Fibroblast of lung (primary cell): ENCODE results near the gene GUCA1A.

ENCODE experiments used
- EZH2 ChIP-seq: IDR thresholded peaks from 2 replicates; pipeline ENCODE4 v1.5.1; 2012; ENCODE audit warnings: low read length, control low read depth, mild to moderate bottlenecking; ENCODE audit errors: missing control alignments
- TF ChIP-seq, protein P1 (sequence below), 2 donors: IDR thresholded peaks in 1 of 2; conservative IDR thresholded peaks in 1 of 2; 1 replicate in 1 of 2; 2 replicates in 1 of 2; pipeline ENCODE4 v1.5.1; 2011 to 2012; ENCODE audit warnings: low read length in 2 of 2, control low read depth in 1 of 2, inconsistent platforms in 1 of 2, low read depth in 1 of 2, mild to moderate bottlenecking in 1 of 2

DNA sequence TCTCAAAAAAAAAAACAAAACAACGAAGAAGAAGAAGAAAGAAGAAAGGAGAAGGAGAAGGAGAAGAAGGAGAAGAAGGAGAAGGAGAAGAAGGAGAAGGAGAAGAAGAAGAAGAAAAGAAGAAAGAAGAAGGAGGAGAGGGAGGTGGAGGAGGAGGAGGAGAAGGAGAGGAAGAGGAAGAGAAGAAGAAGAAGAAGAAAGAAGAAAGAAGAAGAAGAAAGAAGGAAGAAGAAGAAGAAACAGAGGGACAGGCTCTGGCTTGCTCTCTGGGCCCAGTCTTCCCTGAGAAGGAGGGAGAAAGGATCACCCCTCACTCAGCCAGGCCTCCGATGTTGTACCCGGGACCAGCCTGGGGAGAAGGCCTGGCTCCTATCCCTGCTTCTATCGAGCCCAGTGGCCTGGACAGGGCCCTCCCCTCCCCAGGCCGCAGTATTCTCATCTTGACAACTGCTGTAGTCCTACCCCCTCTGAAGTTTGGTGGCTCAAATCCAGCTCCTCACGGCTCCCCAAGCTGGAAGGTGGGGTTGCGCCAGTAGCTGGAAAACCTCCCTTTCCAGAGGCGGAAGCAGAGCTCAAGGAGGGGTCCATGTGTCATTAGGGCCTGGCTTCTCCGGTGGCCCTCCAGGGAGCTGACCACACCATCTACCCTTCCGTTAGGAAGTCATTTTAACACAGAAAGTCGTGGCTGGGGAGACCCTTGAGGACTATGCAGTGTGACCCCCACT is 49.6 kb upstream of the GUCA1A start:
- TF ChIP-seq, protein P1, sequence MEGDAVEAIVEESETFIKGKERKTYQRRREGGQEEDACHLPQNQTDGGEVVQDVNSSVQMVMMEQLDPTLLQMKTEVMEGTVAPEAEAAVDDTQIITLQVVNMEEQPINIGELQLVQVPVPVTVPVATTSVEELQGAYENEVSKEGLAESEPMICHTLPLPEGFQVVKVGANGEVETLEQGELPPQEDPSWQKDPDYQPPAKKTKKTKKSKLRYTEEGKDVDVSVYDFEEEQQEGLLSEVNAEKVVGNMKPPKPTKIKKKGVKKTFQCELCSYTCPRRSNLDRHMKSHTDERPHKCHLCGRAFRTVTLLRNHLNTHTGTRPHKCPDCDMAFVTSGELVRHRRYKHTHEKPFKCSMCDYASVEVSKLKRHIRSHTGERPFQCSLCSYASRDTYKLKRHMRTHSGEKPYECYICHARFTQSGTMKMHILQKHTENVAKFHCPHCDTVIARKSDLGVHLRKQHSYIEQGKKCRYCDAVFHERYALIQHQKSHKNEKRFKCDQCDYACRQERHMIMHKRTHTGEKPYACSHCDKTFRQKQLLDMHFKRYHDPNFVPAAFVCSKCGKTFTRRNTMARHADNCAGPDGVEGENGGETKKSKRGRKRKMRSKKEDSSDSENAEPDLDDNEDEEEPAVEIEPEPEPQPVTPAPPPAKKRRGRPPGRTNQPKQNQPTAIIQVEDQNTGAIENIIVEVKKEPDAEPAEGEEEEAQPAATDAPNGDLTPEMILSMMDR (conservative IDR thresholded peaks at IDR 0.05 in 1 of 2, IDR thresholded peaks at IDR 0.05 in 1 of 2; ENCODE audit: low read depth in 1 of 2, low read length in 2 of 2), result no peak
- TF ChIP-seq EZH2, result no peak
